GM20431 (cell line): ENCODE measurements around the gene ANKRD17.

ENCODE experiments used
- in situ Hi-C: fragments of 300-500 bp; cut with MseI, MboI; formaldehyde crosslinking; loops from one replicate; pipeline ENCODE4 v1.15.0; 2020; ENCODE audit warnings: low sequenced_read_pairs; ENCODE audit not compliant: unreplicated experiment

Gene ANKRD17

DNA sequence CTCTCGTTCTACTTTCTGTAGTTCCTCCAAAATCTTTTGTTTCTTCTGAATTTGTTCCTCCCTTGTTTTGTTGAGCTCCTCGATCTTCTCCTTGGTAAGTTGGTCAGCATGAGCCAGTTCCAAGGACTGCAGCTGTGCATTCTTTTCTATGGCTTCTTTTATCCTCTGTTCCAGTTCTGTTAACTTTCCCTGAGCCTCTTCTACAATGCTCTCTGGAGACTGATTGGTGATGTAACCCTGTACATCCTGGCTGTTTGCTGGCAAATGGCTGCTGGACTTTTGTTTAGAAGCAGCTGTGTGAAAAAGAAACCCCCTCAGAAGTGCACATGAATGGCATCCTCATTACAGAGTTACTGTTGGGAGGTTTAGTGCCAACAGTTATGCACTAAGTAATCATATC, 118.6 kb downstream of the ANKRD17 start:
- in situ Hi-C loops: no loop called here

DNA sequence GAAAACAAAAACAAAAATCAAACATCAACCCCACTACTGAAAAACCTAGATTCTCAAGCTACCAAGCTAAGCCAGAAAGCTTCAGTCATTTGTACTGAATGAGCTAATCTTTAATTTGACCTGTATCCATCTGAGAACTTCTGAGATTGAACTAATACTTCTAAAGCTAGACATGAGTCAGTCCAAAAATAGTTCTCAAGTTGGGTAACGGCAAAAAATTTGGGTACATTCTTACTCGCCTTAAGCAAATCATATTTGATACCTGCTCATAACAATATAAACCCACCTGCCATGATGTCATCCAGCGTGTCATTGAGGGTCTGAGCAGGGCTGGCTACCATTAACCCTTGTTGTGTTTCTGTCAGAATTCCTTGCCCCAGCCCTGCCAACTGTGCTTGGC, 119.4 kb downstream of the ANKRD17 start:
- in situ Hi-C loops: no loop called here

GRCh38 chr4:73137121-73137520, 121.5 kb downstream of the ANKRD17 start:
- in situ Hi-C loops: no loop called here

DNA sequence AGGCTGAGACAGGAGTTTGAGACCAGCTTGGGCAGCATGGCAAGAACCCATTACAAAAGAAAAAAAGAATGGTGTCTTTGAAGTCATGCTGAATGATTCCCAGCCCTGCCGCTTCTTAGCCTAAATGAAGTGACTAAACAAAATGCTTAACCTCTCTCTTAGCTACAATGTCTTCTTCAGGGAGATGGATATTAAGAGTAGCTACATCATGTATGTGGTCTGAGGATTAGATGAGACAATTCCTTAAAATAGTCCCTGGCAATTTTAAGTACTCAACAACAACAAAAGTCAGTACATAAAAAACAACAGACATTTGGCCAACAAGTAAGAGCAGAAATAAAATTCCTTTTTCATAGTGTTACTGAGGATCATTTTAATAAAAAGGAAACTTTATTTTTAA, 124.8 kb downstream of the ANKRD17 start:
- in situ Hi-C loops: no loop called here

DNA sequence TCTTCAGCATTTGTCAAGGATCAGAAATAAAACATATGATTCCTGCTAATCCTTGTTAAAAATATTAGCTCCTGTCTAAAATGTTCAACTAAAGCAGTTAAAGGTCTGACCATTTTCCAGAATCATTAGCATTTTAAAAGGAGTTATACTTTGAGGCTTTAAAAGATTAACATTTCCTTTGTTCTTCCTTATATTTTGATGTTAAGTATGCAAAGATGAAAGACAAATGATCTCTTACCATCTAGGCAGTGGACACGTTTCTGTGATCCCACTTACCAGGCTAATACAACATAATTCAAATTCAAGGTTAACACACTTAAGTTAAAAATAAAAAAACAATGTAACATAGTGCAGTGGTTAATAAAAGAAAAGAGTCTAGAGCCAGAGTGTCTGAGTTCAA, 127.3 kb downstream of the ANKRD17 start:
- in situ Hi-C loops: no loop called here

DNA sequence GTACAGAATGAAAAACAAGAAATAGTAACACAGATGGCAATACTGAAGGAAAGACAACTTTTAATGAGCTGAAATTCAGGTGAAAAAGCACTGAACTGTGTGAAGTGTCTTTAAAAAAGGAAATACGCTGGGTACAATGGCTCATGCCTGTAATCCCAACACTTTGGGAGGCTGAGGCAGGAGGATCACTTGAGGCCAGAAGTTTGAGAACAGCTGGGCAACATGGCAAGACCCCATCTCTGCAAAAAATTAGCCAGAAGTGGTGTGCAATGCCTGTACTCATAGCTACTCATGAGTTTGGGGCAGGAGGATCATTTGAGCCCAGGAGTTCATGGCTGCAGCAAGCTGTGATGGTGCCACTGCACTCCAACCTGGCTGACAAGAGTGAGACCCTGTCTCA, 129.3 kb downstream of the ANKRD17 start:
- in situ Hi-C loops: no loop called here

GRCh38 chr4:73127839-73128453, 130.7 kb downstream of the ANKRD17 start:
- in situ Hi-C loops: no loop called here

DNA sequence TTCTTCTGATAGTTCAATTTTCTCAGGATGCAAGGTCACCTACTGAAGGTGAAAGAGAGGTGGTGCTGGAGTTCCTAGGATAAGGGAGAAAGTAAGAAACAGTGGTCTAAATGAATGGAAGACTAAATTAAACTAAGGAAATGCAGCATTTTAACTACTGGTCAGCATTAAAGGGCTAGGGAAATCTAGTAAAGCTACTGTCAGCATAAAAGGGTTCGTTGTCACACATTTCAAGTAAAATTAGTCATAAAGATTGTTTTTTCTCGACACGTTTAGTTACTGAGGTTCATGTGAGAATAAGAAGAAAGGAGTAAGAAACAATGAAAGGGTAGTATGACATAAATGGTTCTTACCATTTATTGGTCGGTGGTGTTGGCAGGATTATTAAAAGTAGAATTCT, 149.1 kb downstream of the ANKRD17 start:
- in situ Hi-C loops: no loop called here

DNA sequence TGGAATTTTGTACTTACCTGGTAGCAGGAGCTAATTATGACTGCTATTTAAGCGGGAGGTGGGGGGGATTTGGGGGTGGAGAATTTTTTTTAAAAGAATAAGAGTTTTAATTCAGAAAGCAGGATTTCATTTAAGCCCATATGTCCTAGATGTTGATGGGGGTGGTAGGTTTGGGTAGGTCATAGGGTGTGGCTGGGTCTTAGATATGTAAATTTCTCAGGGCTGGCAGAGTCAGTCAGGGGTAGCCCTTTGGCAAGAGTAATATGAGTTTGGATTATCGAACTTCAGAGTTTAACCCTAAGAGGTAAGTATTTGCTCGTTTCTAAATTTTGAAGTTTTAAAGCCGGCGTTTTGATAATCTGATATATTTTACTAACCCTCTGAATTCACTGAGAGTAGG, 153.9 kb downstream of the ANKRD17 start:
- in situ Hi-C loops: no loop called here

GRCh38 chr4:73103799-73104503, 154.6 kb downstream of the ANKRD17 start:
- in situ Hi-C loops: no loop called here

GRCh38 chr4:73099143-73099542, 159.5 kb downstream of the ANKRD17 start:
- in situ Hi-C loops: no loop called here

DNA sequence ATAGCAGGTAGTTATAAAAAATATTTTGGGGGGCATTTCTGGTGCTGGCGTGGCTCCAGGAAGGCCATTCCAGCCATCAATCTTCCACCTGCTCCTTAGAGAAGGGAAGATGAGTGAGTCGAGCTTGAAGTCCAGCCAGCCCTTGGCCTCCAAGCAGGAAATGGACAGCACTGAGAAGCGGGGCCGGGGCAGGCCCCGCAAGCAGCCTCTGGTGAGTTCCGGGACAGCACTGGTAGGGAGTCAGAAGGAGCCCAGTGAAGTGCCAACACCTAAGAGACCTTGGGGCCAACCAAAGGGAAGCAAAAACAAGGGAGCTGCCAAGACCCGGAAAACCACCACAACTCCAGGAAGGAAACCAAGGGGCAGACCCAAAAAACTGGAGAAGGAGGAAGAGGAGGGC, 159.9 kb downstream of the ANKRD17 start:
- in situ Hi-C loops: no loop called here

- in situ Hi-C loops: no loop called here
Observed at GRCh38 chr4:73098016-73098415, 160.6 kb downstream of the ANKRD17 start.

GRCh38 chr4:73092868-73093267, 165.7 kb downstream of the ANKRD17 start:
- in situ Hi-C loops: no loop called here

GRCh38 chr4:73090738-73091137, 167.9 kb downstream of the ANKRD17 start:
- in situ Hi-C loops: no loop called here

GRCh38 chr4:73087871-73088270, 170.7 kb downstream of the ANKRD17 start:
- in situ Hi-C loops: no loop called here

DNA sequence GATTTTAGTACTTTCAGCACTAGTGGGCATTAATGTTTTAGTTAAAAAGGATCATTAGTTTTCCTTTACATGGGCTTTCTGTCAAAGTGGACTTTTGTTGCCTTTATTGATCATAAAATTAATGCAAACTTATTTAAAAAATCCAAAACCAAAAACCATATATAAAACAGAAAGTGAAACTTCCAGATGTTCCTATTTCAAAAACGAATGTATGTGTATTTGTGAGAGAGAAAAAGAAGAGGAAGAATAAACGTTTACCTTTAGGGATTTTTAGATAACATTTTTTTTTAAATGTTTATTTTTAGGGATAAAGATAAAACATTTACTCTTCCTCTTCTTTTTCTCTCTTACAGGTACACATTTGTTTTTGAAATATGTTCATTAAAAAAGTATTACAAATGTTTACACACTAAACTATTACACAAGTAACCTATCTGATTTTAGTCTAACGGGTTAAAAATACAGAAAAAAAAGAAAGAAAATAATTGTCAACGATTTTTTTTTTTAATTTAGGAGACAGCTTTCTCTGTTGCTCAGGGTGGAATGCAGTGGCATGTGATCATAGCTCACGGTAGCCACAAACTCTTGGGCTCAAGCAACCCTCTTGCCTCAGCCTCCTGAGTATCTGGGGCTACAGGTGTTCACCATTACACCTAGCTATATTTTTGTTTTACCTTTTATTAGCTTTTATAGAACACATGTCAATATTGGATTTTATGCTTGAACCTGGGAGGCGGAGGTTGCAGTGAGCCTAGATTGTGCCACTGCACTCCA, 172.3 kb downstream of the ANKRD17 start:
- in situ Hi-C loops: no loop called here

DNA sequence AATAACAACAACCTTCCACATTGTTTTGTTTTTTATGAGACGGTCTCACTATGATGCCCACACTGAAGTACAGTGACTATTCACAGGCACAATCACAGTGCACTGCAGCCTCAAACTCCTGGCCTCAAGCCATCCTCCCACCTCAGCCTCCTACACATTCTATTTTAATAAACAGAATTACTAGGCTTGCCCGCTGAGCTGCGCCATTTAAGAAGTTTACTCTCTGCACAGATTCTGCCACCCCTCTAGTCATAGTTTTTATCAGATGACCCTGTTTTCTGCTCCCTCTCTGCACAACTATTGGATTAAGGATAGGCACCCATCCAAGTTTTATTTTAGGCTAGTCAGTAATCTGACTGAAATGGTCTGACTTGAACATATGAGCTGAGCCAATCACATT, 177.8 kb downstream of the ANKRD17 start:
- in situ Hi-C loops: no loop called here

- in situ Hi-C loops: no loop called here
Observed at GRCh38 chr4:73075832-73076231, 182.8 kb downstream of the ANKRD17 start.

GRCh38 chr4:73070074-73070390, 188.6 kb downstream of the ANKRD17 start:
- in situ Hi-C loops: no loop called here

DNA sequence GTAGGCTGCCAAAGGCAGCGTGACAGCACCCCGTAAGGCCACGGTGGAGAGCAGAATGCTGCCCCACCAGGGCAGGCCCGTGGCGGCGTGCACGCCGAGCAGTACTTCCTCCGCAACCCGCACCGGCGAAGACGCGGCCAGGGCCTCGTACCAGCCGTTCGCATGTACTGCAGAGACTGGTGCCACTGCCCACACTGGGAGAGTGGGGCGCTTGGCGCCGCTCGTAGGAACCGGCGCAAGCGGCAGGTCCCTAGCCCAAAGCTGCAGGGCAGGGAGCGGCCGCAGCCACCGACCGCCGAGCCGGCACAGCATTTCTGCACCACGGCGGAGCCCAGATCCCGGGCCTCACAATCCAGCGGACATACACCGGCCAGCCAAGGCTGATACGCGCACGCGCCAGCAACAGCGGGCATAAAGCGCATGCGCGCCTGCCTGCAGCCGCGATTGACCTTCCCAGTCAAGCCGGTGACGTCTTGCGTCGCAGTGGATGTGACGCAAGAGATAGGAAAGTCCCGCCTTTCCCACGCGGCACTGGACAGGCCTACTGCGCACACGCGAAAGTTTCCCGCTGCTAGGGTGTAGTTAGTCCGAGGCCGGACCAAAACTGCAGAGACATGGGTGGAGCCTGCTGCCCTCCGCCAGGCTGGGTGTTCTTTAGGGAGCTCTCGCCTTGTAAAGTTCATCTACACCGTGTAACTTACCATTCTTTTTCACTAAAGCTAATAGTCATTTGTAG, 189.1 kb downstream of the ANKRD17 start, which contains the start of gene COX18:
TSS of gene COX18 (minus strand) at position 379 of the 736 bp plus-strand sequence. CDS start at position 312, 67 bp downstream.
- in situ Hi-C loops: no loop called here
